HEK293 (cell line): Measurements from ENCODE around the gene LHFPL3.

Experiments used
- CTCF ChIA-PET: fragments of 350-600 bp; formaldehyde crosslinking; extraction: SDS; loops from one replicate; lab custom pipeline; 2021; ENCODE audit warnings: antibody characterized with exemption; lab: Yijun Ruan, JAX
- POLR2A ChIA-PET: fragments of 300-600 bp; formaldehyde crosslinking; extraction: SDS; loops from one replicate; lab custom pipeline; 2020; ENCODE audit warnings: antibody characterized with exemption, inconsistent platforms; lab: Yijun Ruan, JAX
- H3K27ac ChIP-seq: fragments of 200-500 bp; sonication (Bioruptor generic); 2 replicates; pipeline ENCODE4 v1.5.1; 2014; ENCODE audit warnings: low read depth, low read length, control low read depth, inconsistent platforms; ENCODE audit errors: extremely low read depth
- H3K36me3 ChIP-seq, 2 experiments: fragments of 200-500 bp in 1 of 2; sonication (Bioruptor generic) in 1 of 2; 1 replicate in 1 of 2; 2 replicates in 1 of 2; pipeline ENCODE4 v1.5.1; 2014 to 2017; ENCODE audit warnings: inconsistent platforms in 2 of 2, low read length in 2 of 2; ENCODE audit not compliant: control insufficient read depth in 2 of 2, insufficient read depth in 1 of 2
- H3K4me1 ChIP-seq: fragments of 200-500 bp; sonication (Bioruptor generic); 2 replicates; pipeline ENCODE4 v1.5.1; 2014; ENCODE audit warnings: mild to moderate bottlenecking, low read length, inconsistent platforms; ENCODE audit not compliant: control insufficient read depth, insufficient read depth
- H3K4me3 ChIP-seq: 2 replicates; pipeline ENCODE4 v1.5.1; 2011; ENCODE audit warnings: low read depth, mild to moderate bottlenecking, control low read depth, low read length, moderate library complexity
- H3K9me3 ChIP-seq: fragments of 200-500 bp; sonication (Bioruptor generic); 2 replicates; pipeline ENCODE4 v1.5.1; 2014; ENCODE audit warnings: low read depth, low read length, inconsistent platforms; ENCODE audit not compliant: control insufficient read depth, insufficient read depth
- CTCF ChIP-seq: fragments of 450-650 bp; formaldehyde crosslinking; IDR thresholded peaks from 2 replicates; pipeline ENCODE4 v1.5.1; 2016; ENCODE audit warnings: missing biosample characterization, missing genetic modification characterization
- EGR2 ChIP-seq: fragments of 450-650 bp; formaldehyde crosslinking; IDR thresholded peaks from 2 replicates; pipeline ENCODE4 v1.5.1; 2016; ENCODE audit warnings: low read depth, missing biosample characterization, missing genetic modification characterization
- PBX3 ChIP-seq: sonication (generic); formaldehyde crosslinking; IDR thresholded peaks from 2 replicates; pipeline ENCODE4 v1.8.1; 2022; ENCODE audit warnings: mild to moderate bottlenecking, moderate library complexity, missing genetic modification reagents
- TRIM28 ChIP-seq: IDR thresholded peaks from 2 replicates; pipeline ENCODE4 v1.6.1; 2011; ENCODE audit warnings: low read length, control low read depth, borderline replicate concordance
- YY2 ChIP-seq: fragments of 450-650 bp; formaldehyde crosslinking; IDR thresholded peaks from 2 replicates; pipeline ENCODE4 v1.5.1; 2016; ENCODE audit warnings: missing biosample characterization, missing genetic modification characterization
- ZBTB6 ChIP-seq: fragments of 450-650 bp; formaldehyde crosslinking; IDR thresholded peaks from 2 replicates; pipeline ENCODE4 v1.5.1; 2017; ENCODE audit warnings: missing biosample characterization, missing genetic modification characterization
- ZFHX2 ChIP-seq: fragments of 450-650 bp; formaldehyde crosslinking; conservative IDR thresholded peaks from 2 replicates; pipeline ENCODE4 v1.5.1; 2016; ENCODE audit warnings: missing biosample characterization, missing genetic modification characterization
- ZNF112 ChIP-seq: fragments of 450-650 bp; formaldehyde crosslinking; IDR thresholded peaks from 2 replicates; pipeline ENCODE4 v1.5.0; 2017; ENCODE audit warnings: missing biosample characterization, missing genetic modification characterization
- ZNF132 ChIP-seq: fragments of 450-650 bp; formaldehyde crosslinking; IDR thresholded peaks from 2 replicates; pipeline ENCODE4 v1.5.1; 2017; ENCODE audit warnings: missing biosample characterization, missing genetic modification characterization, borderline replicate concordance
- ZNF146 ChIP-seq: fragments of 450-650 bp; formaldehyde crosslinking; IDR thresholded peaks from 2 replicates; pipeline ENCODE4 v1.5.1; 2016; ENCODE audit warnings: missing biosample characterization, missing genetic modification characterization
- ZNF23 ChIP-seq: fragments of 450-650 bp; formaldehyde crosslinking; IDR thresholded peaks from 2 replicates; pipeline ENCODE4 v1.5.1; 2016; ENCODE audit warnings: missing biosample characterization, missing genetic modification characterization, borderline replicate concordance
- ZNF266 ChIP-seq: fragments of 450-650 bp; formaldehyde crosslinking; IDR thresholded peaks from 2 replicates; pipeline ENCODE4 v1.5.1; 2016; ENCODE audit warnings: missing biosample characterization, missing genetic modification characterization, low read depth
- ZNF366 ChIP-seq: fragments of 450-650 bp; formaldehyde crosslinking; conservative IDR thresholded peaks from 2 replicates; pipeline ENCODE4 v1.5.1; 2016; ENCODE audit warnings: missing biosample characterization, missing genetic modification characterization
- ZNF398 ChIP-seq: fragments of 450-650 bp; formaldehyde crosslinking; IDR thresholded peaks from 2 replicates; pipeline ENCODE4 v1.5.1; 2017; ENCODE audit warnings: missing biosample characterization, missing genetic modification characterization
- ZNF426 ChIP-seq: fragments of 450-650 bp; formaldehyde crosslinking; IDR thresholded peaks from 2 replicates; pipeline ENCODE4 v1.5.1; 2017; ENCODE audit warnings: missing biosample characterization, missing genetic modification characterization, mild to moderate bottlenecking, inconsistent platforms, moderate library complexity
- ZNF571 ChIP-seq: fragments of 450-650 bp; formaldehyde crosslinking; IDR thresholded peaks from 2 replicates; pipeline ENCODE4 v1.5.0; 2017; ENCODE audit warnings: missing biosample characterization, missing genetic modification characterization
- ZNF645 ChIP-seq: fragments of 450-650 bp; formaldehyde crosslinking; IDR thresholded peaks from 2 replicates; pipeline ENCODE4; 2016; ENCODE audit warnings: missing biosample characterization, missing genetic modification characterization
- ZNF677 ChIP-seq: fragments of 450-650 bp; IDR thresholded peaks from 2 replicates; pipeline ENCODE4 v1.5.0; 2018; ENCODE audit warnings: missing biosample characterization, mild to moderate bottlenecking, missing genetic modification characterization, moderate library complexity
- ZNF704 ChIP-seq: fragments of 450-650 bp; formaldehyde crosslinking; IDR thresholded peaks from 2 replicates; pipeline ENCODE4 v1.5.1; 2016; ENCODE audit warnings: missing biosample characterization, missing genetic modification characterization
- ZNF777 ChIP-seq: fragments of 450-650 bp; formaldehyde crosslinking; IDR thresholded peaks from 2 replicates; pipeline ENCODE4 v1.5.1; 2017; ENCODE audit warnings: missing biosample characterization, missing genetic modification characterization, borderline replicate concordance
- ZNF791 ChIP-seq: fragments of 450-650 bp; formaldehyde crosslinking; IDR thresholded peaks from 2 replicates; pipeline ENCODE4 v1.5.1; 2016; ENCODE audit warnings: missing biosample characterization, missing genetic modification characterization
- ZSCAN23 ChIP-seq: fragments of 450-650 bp; formaldehyde crosslinking; IDR thresholded peaks from 2 replicates; pipeline ENCODE4 v1.5.1; 2016; ENCODE audit warnings: missing biosample characterization, missing genetic modification characterization

Gene LHFPL3

GRCh38 chr7:104524853-104525252, 196.4 kb downstream of the LHFPL3 start (continued):
- no peak for TF ChIP-seq ZNF677 (tag by site-specific recombination)
- no peak for TF ChIP-seq EGR2 (tag by site-specific recombination)
- no peak for TF ChIP-seq ZNF426 (tag by site-specific recombination)
- no peak for TF ChIP-seq TRIM28
- no peak for TF ChIP-seq ZNF791

- no peak overlapping the region for H3K27ac ChIP-seq
- no peaks in the 10 kb centered on the region for H3K4me1 ChIP-seq
- H3K9me3 ChIP-seq = no peaks in the 10 kb centered on the region
- POLR2A ChIA-PET = no interaction called here
- no peaks in the 10 kb centered on the region for H3K36me3 ChIP-seq
- TF ChIP-seq ZFHX2 (no peak), ZNF571 (no peak), ZNF132 (tag by site-specific recombination) (no peak)
- TF ChIP-seq, all 188 proteins: peak for 0
- H3K4me3 ChIP-seq = no peak overlapping the region
- CTCF ChIA-PET = interaction anchor here (1.1 kb wide), 1 partner anchor 319 kb away, joined by 3 read pairs; no protein-coding TSS in a partner anchor
These were observed 199.7 kb downstream of the LHFPL3 start for GRCh38 chr7:104528142-104528541.

- Histone ChIP-seq H3K9me3 (no peaks in the 10 kb centered on the region), H3K27ac (no peak overlapping the region), H3K4me3 (no peak overlapping the region), H3K36me3 (no peaks in the 10 kb centered on the region), H3K4me1 (no peaks in the 10 kb centered on the region)
- CTCF ChIA-PET = no interaction called here
- TF ChIP-seq ZNF645 (tag by site-specific recombination) (no peak), ZNF704 (no peak), ZSCAN23 (no peak), ZNF777 (tag by site-specific recombination) (no peak), ZNF266 (no peak), ZNF366 (tag by site-specific recombination) (no peak), ZNF112 (tag by site-specific recombination) (no peak), ZNF146 (no peak), ZNF132 (tag by site-specific recombination) (no peak), ZNF398 (tag by site-specific recombination) (no peak)
- POLR2A ChIA-PET = no interaction called here
These were observed 201.2 kb downstream of the LHFPL3 start for GRCh38 chr7:104529567-104529966.

GRCh38 chr7:104530251-104530650, 201.8 kb downstream of the LHFPL3 start:
- Histone ChIP-seq H3K4me1 (no peaks in the 10 kb centered on the region), H3K27ac (no peak overlapping the region), H3K9me3 (no peaks in the 10 kb centered on the region), H3K36me3 (no peaks in the 10 kb centered on the region), H3K4me3 (no peak overlapping the region)
- ChIA-PET CTCF (no interaction called here), POLR2A (no interaction called here)
- TF ChIP-seq CTCF (tag by site-specific recombination) = no peak
- TF ChIP-seq PBX3 = no peak
- no peak for TF ChIP-seq ZNF23
- no peak for TF ChIP-seq ZBTB6 (tag by site-specific recombination)
- no peak for TF ChIP-seq YY2 (tag by site-specific recombination)
